A549 (cell line): ENCODE measurements around the gene RPL35. TPM values are rescaled to one million over a fixed set of nuclear protein-coding genes. Genes with fewer than 3 reads are reported as not detected.

ENCODE experiments used
- ATAC-seq, 2 experiments: fragments of 200-7000 bp in 1 of 2; fragments of >200 bp in 1 of 2; cut with Nextera tagmentation in 1 of 2; cut with Tn5 transposase in 1 of 2; 3 replicates each; pipeline versions ENCODE4 v1.8.0 to v1.9.1; 2018 to 2020; ENCODE audit warnings: mild to moderate bottlenecking in 1 of 2, moderate library complexity in 1 of 2
- CTCF ChIA-PET: fragments of 300-600 bp; sonication (Branson Sonifier 250); formaldehyde crosslinking; extraction: SDS; loops from one replicate; lab custom pipeline; 2021; ENCODE audit warnings: antibody characterized with exemption, inconsistent platforms; lab: Yijun Ruan, JAX
- POLR2A ChIA-PET: fragments of 350-600 bp; formaldehyde crosslinking; extraction: SDS; loops from one replicate; lab custom pipeline; 2021; ENCODE audit warnings: antibody characterized with exemption, inconsistent platforms; lab: Yijun Ruan, JAX
- DNase-seq, 2 experiments: peaks; one replicate each; pipeline versions ENCODE4 v3.0.0 to v3.0.0-alpha.2; 2011 to 2016; ENCODE audit warnings: low read depth in 1 of 2, low spot score in 1 of 2
- FAIRE-seq: peaks from 2 replicates; lab custom pipeline; 2011; peaks lifted over from hg19 to GRCh38; lab: Jason Lieb, UNC
- H3K27ac ChIP-seq, 2 experiments: fragments of >200 bp; sonication (Bioruptor Twin); formaldehyde crosslinking; 3 replicates each; pipeline ENCODE4 v1.5.1; 2016 to 2017
- H3K4me1 ChIP-seq: fragments of >200 bp; sonication (Bioruptor Twin); formaldehyde crosslinking; 3 replicates; pipeline ENCODE4 v1.6.1; 2016
- H3K4me2 ChIP-seq: fragments of >200 bp; sonication (Bioruptor Twin); formaldehyde crosslinking; 3 replicates; pipeline ENCODE4 v1.6.1; 2016
- H3K4me3 ChIP-seq: fragments of >200 bp; sonication (Bioruptor Twin); formaldehyde crosslinking; 3 replicates; pipeline ENCODE4 v1.5.1; 2016
- H3K9me3 ChIP-seq: fragments of >200 bp; sonication (Bioruptor Twin); formaldehyde crosslinking; 3 replicates; pipeline ENCODE4 v1.6.1; 2016
- BHLHE40 ChIP-seq: IDR thresholded peaks from 2 replicates; pipeline ENCODE4 v1.6.1; 2012; ENCODE audit warnings: low read depth, low read length, inconsistent platforms
- CEBPB ChIP-seq, 2 experiments: fragments of >200 bp in 1 of 2; sonication (Bioruptor Twin) in 1 of 2; formaldehyde crosslinking in 1 of 2; IDR thresholded peaks; 2 replicates each; pipeline ENCODE4 v1.6.1; 2012 to 2016
- CHD2 ChIP-seq: fragments of 150-350 bp; IDR thresholded peaks from 2 replicates; pipeline ENCODE4 v1.6.1; 2014; ENCODE audit warnings: low read length; ENCODE audit not compliant: partially characterized antibody
- EHF ChIP-seq: fragments of 250-450 bp; sonication (Bioruptor Pico); IDR thresholded peaks from 2 replicates; pipeline ENCODE4 v1.5.0; 2020; ENCODE audit warnings: mild to moderate bottlenecking
- EHMT2 ChIP-seq: fragments of 200-600 bp; sonication (generic); IDR thresholded peaks from 2 replicates; pipeline ENCODE4 v1.6.1; 2016; ENCODE audit warnings: antibody characterized with exemption, low read depth, mild to moderate bottlenecking, moderate library complexity
- EP300 ChIP-seq, 2 experiments: fragments of >200 bp; sonication (Bioruptor Twin); formaldehyde crosslinking; IDR thresholded peaks; 2 replicates in 1 of 2; 3 replicates in 1 of 2; pipeline ENCODE4 v1.6.1; 2016 to 2017
- ESRRA ChIP-seq: fragments of 150-350 bp; IDR thresholded peaks from 2 replicates; pipeline ENCODE4 v1.6.1; 2014; ENCODE audit warnings: mild to moderate bottlenecking, low read length, borderline replicate concordance
- FOSB ChIP-seq: fragments of 250-450 bp; sonication (Bioruptor Pico); IDR thresholded peaks from 2 replicates; pipeline ENCODE4 v1.5.0; 2020; ENCODE audit warnings: mild to moderate bottlenecking, moderate library complexity
- FOXS1 ChIP-seq: fragments of 250-450 bp; sonication (Bioruptor Pico); IDR thresholded peaks from 2 replicates; pipeline ENCODE4 v1.5.0; 2020; ENCODE audit warnings: mild to moderate bottlenecking, moderate library complexity
- HOXA7 ChIP-seq: fragments of 250-450 bp; sonication (Bioruptor Pico); IDR thresholded peaks from 2 replicates; pipeline ENCODE4 v1.5.0; 2020; ENCODE audit warnings: mild to moderate bottlenecking, moderate library complexity
- HOXB13 ChIP-seq: fragments of 250-450 bp; sonication (Bioruptor Pico); IDR thresholded peaks from 2 replicates; pipeline ENCODE4 v1.5.0; 2020; ENCODE audit warnings: low read depth, mild to moderate bottlenecking, moderate library complexity
- JUN ChIP-seq, 2 experiments: fragments of >200 bp; sonication (Bioruptor Twin); formaldehyde crosslinking; IDR thresholded peaks; 2 replicates in 1 of 2; 3 replicates in 1 of 2; pipeline ENCODE4 v1.6.1; 2016 to 2017
- JUNB ChIP-seq: fragments of >200 bp; sonication (Bioruptor Twin); formaldehyde crosslinking; IDR thresholded peaks from 2 replicates; pipeline ENCODE4 v1.6.1; 2016
- MAZ ChIP-seq: fragments of 150-350 bp; IDR thresholded peaks from 2 replicates; pipeline ENCODE4 v1.6.1; 2014; ENCODE audit warnings: antibody characterized with exemption, low read depth, low read length, borderline replicate concordance
- NFE2L2 ChIP-seq: fragments of 150-350 bp; conservative IDR thresholded peaks from 2 replicates; pipeline ENCODE4 v1.6.1; 2014; ENCODE audit warnings: low read length
- NPAS2 ChIP-seq: fragments of 250-450 bp; sonication (Bioruptor Pico); IDR thresholded peaks from 2 replicates; pipeline ENCODE4 v1.8.0; 2022; ENCODE audit warnings: mild to moderate bottlenecking, moderate library complexity, borderline replicate concordance
- NR3C1 ChIP-seq: fragments of >200 bp; sonication (Bioruptor Twin); formaldehyde crosslinking; IDR thresholded peaks from 3 replicates; pipeline ENCODE4 v1.6.1; 2017
- PHF8 ChIP-seq: fragments of 200-600 bp; sonication (generic); IDR thresholded peaks from 2 replicates; pipeline ENCODE4 v1.6.1; 2016; ENCODE audit warnings: low read depth, mild to moderate bottlenecking, antibody characterized with exemption, moderate library complexity, borderline replicate concordance
- POLR2A ChIP-seq: IDR thresholded peaks from 2 replicates; pipeline ENCODE4 v1.6.1; 2012; ENCODE audit warnings: mild to moderate bottlenecking, low read length
- POLR2AphosphoS2 ChIP-seq: conservative IDR thresholded peaks from 2 replicates; pipeline ENCODE4 v1.6.1; 2012; ENCODE audit warnings: low read length, improper control_type of control experiment, inconsistent platforms
- RFX5 ChIP-seq: fragments of 450-650 bp; IDR thresholded peaks from 2 replicates; pipeline ENCODE4 v1.7.1; 2014; ENCODE audit warnings: antibody characterized with exemption, mild to moderate bottlenecking, moderate library complexity
- RNF2 ChIP-seq: fragments of 200-600 bp; sonication (generic); IDR thresholded peaks from 2 replicates; pipeline ENCODE4 v1.6.1; 2016; ENCODE audit warnings: low read depth, mild to moderate bottlenecking, antibody characterized with exemption, moderate library complexity, borderline replicate concordance
- SREBF2 ChIP-seq: fragments of 450-650 bp; IDR thresholded peaks from 2 replicates; pipeline ENCODE4 v1.6.1; 2014; ENCODE audit warnings: mild to moderate bottlenecking, moderate library complexity
- TFCP2L1 ChIP-seq: fragments of 250-450 bp; sonication (Bioruptor Pico); IDR thresholded peaks from 2 replicates; pipeline ENCODE4 v1.5.0; 2021; ENCODE audit warnings: mild to moderate bottlenecking
- ZFP36 ChIP-seq: fragments of 450-650 bp; IDR thresholded peaks from 2 replicates; pipeline ENCODE4 v1.6.1; 2014; ENCODE audit warnings: borderline replicate concordance; ENCODE audit not compliant: partially characterized antibody
- ZNF302 ChIP-seq: fragments of 250-450 bp; sonication (Bioruptor Pico); IDR thresholded peaks from 2 replicates; pipeline ENCODE4 v1.9.0; 2021; ENCODE audit warnings: inconsistent platforms, mild to moderate bottlenecking, moderate library complexity
- WGBS: methylation state at CpG from one replicate; pipeline ENCODE4 v1.1.6; 2017; ENCODE audit errors: missing lambda C conversion rate; 5-methylcytosine and 5-hydroxymethylcytosine counted together
- polyA plus RNA-seq, 4 experiments: library from polyadenylated mRNA; depleted of rRNA in 3 of 4; stranded (reverse); fragments of >200 nt; fragmentation: RNase III in 1 of 4; extraction: RNeasy Plus Mini Kit Qiagen cat#74134 plus additional on column Dnase treatment in 1 of 4; gene quantifications; 2 replicates in 3 of 4; 3 replicates in 1 of 4; pipeline ENCODE4 v1.2.3, GENCODE V29; 2011 to 2017
- TF ChIP-seq, protein P1 (sequence below): fragments of >200 bp; sonication (Bioruptor Twin); formaldehyde crosslinking; IDR thresholded peaks from 2 replicates; pipeline ENCODE4 v1.6.1; 2016
- TF ChIP-seq, protein P2 (sequence below): fragments of 150-350 bp; IDR thresholded peaks from 2 replicates; pipeline ENCODE4 v1.6.1; 2014; ENCODE audit warnings: low read depth, mild to moderate bottlenecking, low read length
- TF ChIP-seq, protein P3 (sequence below): IDR thresholded peaks from 2 replicates; pipeline ENCODE4 v1.6.1; 2012; ENCODE audit warnings: low read depth, borderline replicate concordance
- TF ChIP-seq, protein P4 (sequence below): IDR thresholded peaks from 2 replicates; pipeline ENCODE4 v1.6.1; 2012
- TF ChIP-seq, protein P5 (sequence below): fragments of 200-600 bp; sonication (generic); IDR thresholded peaks from 2 replicates; pipeline ENCODE4 v1.6.1; 2016; ENCODE audit warnings: antibody characterized with exemption, mild to moderate bottlenecking, moderate library complexity

Gene RPL35
- polyA plus RNA-seq, 2 of the 4 experiments (the other 2 are of a cell fraction): 2,307 to 3,076 TPM

DNA sequence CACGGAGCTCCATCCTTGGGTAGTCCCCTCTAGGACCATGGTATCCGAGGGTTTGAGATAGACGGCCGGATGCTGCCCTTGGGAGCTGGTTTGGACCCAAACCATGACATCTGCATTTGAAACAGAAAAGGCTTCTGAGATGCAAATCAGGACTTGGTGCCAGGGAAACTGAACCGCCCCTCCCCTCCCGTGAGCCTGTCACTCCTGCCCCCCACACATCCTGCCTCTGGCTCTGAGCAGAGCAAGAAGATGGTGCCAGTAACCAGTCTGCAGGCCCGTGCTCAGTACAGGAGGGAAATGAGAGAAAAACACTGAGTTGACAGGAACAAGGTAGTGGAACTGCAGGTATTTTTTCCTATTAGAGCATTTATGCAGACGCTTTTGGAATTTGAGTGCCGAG, 18.7 kb upstream of the RPL35 start:
- no peak for ATAC-seq
- Histone ChIP-seq H3K4me2 (no peak overlapping the region), H3K4me3 (no peak overlapping the region), H3K27ac (no peak overlapping the region), H3K9me3 (no peaks in the 10 kb centered on the region), H3K4me1 (no peaks in the 10 kb centered on the region)
- POLR2A ChIA-PET: interaction anchor here (0.5 kb wide), 1 partner anchor 488 kb away, joined by 4 read pairs; no protein-coding TSS in a partner anchor
- CTCF ChIA-PET: interaction anchor here (1.5 to 3.5 kb wide), 3 partner anchors 8 to 17 kb away, joined by 3 to 18 read pairs (median 8); no protein-coding TSS in a partner anchor
- TF ChIP-seq POLR2AphosphoS2 (no peak), PHF8 (no peak), MAZ (no peak), HOXB13 (no peak), EP300 (IDR thresholded peaks at IDR 0.05) (no peak), POLR2A (no peak), CEBPB (IDR thresholded peaks at IDR 0.05) (no peak), ZNF302 (CRISPR knock-in tag) (no peak), SREBF2 (no peak), JUNB (no peak), TFCP2L1 (CRISPR knock-in tag) (no peak), HOXA7 (CRISPR knock-in tag) (no peak), NR3C1 (no peak)
- TF ChIP-seq, protein P1, sequence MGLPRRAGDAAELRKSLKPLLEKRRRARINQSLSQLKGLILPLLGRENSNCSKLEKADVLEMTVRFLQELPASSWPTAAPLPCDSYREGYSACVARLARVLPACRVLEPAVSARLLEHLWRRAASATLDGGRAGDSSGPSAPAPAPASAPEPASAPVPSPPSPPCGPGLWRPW: no peak
- TF ChIP-seq, protein P2, sequence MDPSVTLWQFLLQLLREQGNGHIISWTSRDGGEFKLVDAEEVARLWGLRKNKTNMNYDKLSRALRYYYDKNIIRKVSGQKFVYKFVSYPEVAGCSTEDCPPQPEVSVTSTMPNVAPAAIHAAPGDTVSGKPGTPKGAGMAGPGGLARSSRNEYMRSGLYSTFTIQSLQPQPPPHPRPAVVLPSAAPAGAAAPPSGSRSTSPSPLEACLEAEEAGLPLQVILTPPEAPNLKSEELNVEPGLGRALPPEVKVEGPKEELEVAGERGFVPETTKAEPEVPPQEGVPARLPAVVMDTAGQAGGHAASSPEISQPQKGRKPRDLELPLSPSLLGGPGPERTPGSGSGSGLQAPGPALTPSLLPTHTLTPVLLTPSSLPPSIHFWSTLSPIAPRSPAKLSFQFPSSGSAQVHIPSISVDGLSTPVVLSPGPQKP: no peak
- TF ChIP-seq, protein P3, sequence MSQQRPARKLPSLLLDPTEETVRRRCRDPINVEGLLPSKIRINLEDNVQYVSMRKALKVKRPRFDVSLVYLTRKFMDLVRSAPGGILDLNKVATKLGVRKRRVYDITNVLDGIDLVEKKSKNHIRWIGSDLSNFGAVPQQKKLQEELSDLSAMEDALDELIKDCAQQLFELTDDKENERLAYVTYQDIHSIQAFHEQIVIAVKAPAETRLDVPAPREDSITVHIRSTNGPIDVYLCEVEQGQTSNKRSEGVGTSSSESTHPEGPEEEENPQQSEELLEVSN: no peak
- TF ChIP-seq, protein P4, sequence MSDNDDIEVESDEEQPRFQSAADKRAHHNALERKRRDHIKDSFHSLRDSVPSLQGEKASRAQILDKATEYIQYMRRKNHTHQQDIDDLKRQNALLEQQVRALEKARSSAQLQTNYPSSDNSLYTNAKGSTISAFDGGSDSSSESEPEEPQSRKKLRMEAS: no peak
- no peak for FAIRE-seq
- 80% methylated on average over 9 of the region's 9 CpGs for whole genome bisulfite sequencing
- no peak for DNase-seq

DNA sequence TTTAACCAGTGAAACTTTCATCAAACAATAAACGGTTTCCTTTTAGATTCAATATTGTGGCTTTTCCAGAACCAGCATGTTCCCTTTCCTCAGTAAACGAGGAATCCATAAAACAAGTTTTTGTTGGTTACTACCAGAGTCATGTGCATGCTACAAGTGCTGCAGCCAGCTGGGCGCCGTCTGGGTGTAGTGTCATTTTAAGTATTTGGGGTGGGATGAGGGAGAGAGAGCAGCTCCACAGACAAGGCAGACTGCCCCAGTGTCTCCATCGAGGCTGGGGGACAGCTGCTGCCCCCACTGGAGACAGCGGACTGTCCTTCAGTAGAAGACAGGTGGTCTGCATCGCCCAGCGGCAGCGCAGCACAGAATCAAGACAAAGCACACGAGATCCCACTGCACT, 17.5 kb upstream of the RPL35 start:
- DNase-seq (no peak), FAIRE-seq (no peak), ATAC-seq (no peak)
- POLR2A ChIA-PET: no interaction called here
- 83% methylated on average over 10 of the region's 10 CpGs for WGBS
- Histone ChIP-seq H3K4me2 (no peak overlapping the region), H3K9me3 (no peaks in the 10 kb centered on the region), H3K4me1 (no peaks in the 10 kb centered on the region), H3K4me3 (no peak overlapping the region), H3K27ac (no peak overlapping the region)
- CTCF ChIA-PET: interaction anchor here (0.9 to 2.2 kb wide), 4 partner anchors 8 to 27 kb away, joined by 3 to 9 read pairs (median 4); partner anchors contain the start of genes ARPC5L and RPL35
- TF ChIP-seq NPAS2 (CRISPR knock-in tag) (no peak), BHLHE40 (no peak), RFX5 (no peak), HOXB13 (no peak), EHF (CRISPR knock-in tag) (no peak), NR3C1 (no peak), CEBPB (IDR thresholded peaks at IDR 0.05) (no peak), FOXS1 (no peak), RNF2 (no peak), POLR2A (no peak), EHMT2 (no peak), JUN (IDR thresholded peaks at IDR 0.05) (no peak), JUNB (no peak), CHD2 (no peak), ZFP36 (no peak), NFE2L2 (no peak), ESRRA (no peak), FOSB (no peak)
- TF ChIP-seq, protein P5, sequence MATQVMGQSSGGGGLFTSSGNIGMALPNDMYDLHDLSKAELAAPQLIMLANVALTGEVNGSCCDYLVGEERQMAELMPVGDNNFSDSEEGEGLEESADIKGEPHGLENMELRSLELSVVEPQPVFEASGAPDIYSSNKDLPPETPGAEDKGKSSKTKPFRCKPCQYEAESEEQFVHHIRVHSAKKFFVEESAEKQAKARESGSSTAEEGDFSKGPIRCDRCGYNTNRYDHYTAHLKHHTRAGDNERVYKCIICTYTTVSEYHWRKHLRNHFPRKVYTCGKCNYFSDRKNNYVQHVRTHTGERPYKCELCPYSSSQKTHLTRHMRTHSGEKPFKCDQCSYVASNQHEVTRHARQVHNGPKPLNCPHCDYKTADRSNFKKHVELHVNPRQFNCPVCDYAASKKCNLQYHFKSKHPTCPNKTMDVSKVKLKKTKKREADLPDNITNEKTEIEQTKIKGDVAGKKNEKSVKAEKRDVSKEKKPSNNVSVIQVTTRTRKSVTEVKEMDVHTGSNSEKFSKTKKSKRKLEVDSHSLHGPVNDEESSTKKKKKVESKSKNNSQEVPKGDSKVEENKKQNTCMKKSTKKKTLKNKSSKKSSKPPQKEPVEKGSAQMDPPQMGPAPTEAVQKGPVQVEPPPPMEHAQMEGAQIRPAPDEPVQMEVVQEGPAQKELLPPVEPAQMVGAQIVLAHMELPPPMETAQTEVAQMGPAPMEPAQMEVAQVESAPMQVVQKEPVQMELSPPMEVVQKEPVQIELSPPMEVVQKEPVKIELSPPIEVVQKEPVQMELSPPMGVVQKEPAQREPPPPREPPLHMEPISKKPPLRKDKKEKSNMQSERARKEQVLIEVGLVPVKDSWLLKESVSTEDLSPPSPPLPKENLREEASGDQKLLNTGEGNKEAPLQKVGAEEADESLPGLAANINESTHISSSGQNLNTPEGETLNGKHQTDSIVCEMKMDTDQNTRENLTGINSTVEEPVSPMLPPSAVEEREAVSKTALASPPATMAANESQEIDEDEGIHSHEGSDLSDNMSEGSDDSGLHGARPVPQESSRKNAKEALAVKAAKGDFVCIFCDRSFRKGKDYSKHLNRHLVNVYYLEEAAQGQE: no peak
- TF ChIP-seq, protein P3: no peak
